ENCODE measurements around the gene ASXL1. TPM values are rescaled to one million over a fixed set of nuclear protein-coding genes. Genes with fewer than 3 reads are reported as not detected.

ASXL1 gene
- total and polyA plus RNA-seq, 5 donors from 2014 or later = 15.0 to 314 (median 21.7) TPM

DNA sequence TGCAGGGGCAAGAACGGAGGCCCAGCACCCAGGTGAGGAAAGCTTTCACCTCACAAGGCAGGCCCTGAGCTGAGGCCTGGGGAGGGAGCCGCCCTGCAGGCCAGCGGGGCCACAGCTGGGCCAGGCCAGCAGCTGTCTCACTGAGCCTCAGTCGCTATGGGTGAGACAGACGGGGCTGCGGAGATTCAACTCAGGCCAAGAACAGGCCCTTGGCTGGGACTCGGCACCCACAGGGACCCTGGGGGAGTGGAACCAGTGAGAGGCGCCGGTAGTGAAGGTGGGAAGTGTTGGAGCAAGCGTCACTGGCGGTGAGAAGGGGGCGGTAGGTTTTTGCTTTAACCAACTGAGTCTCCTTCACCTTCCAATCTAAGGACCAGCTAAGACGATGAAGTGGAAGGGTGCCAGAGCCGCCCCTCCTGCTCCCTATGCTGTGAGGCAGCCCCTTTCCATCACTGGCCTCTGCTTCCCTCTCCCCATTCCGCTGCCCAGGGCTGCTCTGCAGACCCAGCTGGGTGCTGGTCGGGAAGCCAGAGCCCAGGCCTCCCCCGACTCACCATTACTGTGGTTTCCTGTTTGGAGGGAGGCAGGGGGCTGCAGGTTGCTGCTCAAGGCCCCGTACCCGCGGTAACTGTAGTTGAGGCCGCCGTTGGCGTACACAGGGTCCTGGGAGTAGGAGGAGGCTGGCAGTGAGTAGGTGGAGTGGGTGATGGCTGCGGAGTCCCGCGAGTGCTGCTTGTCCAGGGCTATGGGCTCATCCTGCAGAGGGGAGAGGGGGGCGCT is 93.7 kb downstream of the ASXL1 start:
- no peaks in the 10 kb centered on the region for H3K27me3 Mint-ChIP-seq
- peaks cover 18% of the 10 kb centered on the region for H3K36me3 Mint-ChIP-seq
- no peak for ATAC-seq (ENCODE audit: low read depth in 2 of 2)

DNA sequence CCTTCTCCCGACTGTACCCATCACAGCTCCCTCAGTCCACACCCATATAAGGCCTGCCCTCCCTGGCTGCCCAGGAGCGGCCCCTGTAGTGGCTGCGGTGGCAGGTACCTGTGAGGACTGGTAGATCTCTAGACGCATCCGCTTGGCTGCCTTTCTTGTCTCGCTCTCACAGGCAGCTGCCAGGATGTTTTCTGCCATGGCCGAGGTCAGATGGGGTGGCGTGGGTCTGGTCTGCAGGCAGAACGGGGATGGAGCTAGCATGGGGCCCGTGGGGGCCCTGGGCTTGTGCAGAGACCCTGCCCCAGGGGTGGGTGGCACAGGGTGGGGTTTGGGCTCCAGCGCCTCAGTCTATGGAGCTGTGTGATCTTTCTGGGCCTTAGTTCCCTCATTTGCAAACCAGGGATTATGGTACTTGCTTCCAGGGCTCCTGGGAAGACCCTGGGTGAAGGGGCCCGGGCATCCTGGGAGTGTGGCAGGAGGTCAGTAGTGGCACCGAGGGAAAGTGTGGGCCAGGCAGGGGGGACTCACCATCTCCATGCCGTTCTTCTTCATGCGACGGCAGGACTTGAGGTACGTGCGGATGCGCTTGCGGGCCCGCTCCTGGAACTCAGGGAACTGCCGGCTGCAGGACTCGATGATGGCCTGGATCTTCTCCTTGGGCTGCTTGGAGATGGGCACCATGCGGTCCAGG is 94.8 kb downstream of the ASXL1 start:
- Mint-ChIP-seq H3K36me3 (peaks cover 16% of the 10 kb centered on the region), H3K9me3 (no peaks in the 10 kb centered on the region), H3K4me3 (no peak overlapping the region), H3K27ac (peak overlapping the region in 2 of 3 donors; percentile 23 to 62), H3K27me3 (no peaks in the 10 kb centered on the region), H3K4me1 (peaks cover 0 to 9% (median 0%) of the 10 kb centered on the region in 4 donors)
- DNase-seq (no peak), ATAC-seq (ENCODE audit: low read depth in 2 of 2) (no peak)
- Histone ChIP-seq H3K4me3 (ENCODE audit: low read depth, low read length) (no peak overlapping the region), H3K4me1 (ENCODE audit: control insufficient read depth, insufficient read depth, low read length, poor library complexity, severe bottlenecking) (no peaks in the 10 kb centered on the region), H3K27ac (ENCODE audit: insufficient read depth, low read length, poor library complexity, severe bottlenecking) (peak overlapping the region; percentile 14), H3K36me3 (ENCODE audit: control insufficient read depth, insufficient read depth, low read length) (peaks cover 74% of the 10 kb centered on the region), H3K27me3 (ENCODE audit: control insufficient read depth, insufficient read depth, low read length) (no peaks in the 10 kb centered on the region), H3K9me3 (ENCODE audit: control insufficient read depth in 2 of 2, low read length in 2 of 2) (no peaks in the 10 kb centered on the region)

More for the DNA sequence above, 93.7 kb downstream of the ASXL1 start:
- H3K27me3 ChIP-seq (ENCODE audit: control insufficient read depth, insufficient read depth, low read length) = no peaks in the 10 kb centered on the region
- H3K36me3 ChIP-seq (ENCODE audit: control insufficient read depth, insufficient read depth, low read length) = peaks cover 80% of the 10 kb centered on the region
- no peak overlapping the region for H3K27ac ChIP-seq (ENCODE audit: insufficient read depth, low read length, poor library complexity, severe bottlenecking)
- Mint-ChIP-seq H3K4me3 (no peak overlapping the region), H3K9me3 (no peaks in the 10 kb centered on the region), H3K4me1 (peaks cover 0 to 12% (median 1%) of the 10 kb centered on the region in 4 donors), H3K27ac (peak overlapping the region in 1 of 3 donors; percentile 23)
- H3K4me1 ChIP-seq (ENCODE audit: control insufficient read depth, insufficient read depth, low read length, poor library complexity, severe bottlenecking) = no peaks in the 10 kb centered on the region
- no peak overlapping the region for H3K4me3 ChIP-seq (ENCODE audit: low read depth, low read length)
- DNase-seq = no peak
- H3K9me3 ChIP-seq (ENCODE audit: control insufficient read depth in 2 of 2, low read length in 2 of 2) = no peaks in the 10 kb centered on the region

DNA sequence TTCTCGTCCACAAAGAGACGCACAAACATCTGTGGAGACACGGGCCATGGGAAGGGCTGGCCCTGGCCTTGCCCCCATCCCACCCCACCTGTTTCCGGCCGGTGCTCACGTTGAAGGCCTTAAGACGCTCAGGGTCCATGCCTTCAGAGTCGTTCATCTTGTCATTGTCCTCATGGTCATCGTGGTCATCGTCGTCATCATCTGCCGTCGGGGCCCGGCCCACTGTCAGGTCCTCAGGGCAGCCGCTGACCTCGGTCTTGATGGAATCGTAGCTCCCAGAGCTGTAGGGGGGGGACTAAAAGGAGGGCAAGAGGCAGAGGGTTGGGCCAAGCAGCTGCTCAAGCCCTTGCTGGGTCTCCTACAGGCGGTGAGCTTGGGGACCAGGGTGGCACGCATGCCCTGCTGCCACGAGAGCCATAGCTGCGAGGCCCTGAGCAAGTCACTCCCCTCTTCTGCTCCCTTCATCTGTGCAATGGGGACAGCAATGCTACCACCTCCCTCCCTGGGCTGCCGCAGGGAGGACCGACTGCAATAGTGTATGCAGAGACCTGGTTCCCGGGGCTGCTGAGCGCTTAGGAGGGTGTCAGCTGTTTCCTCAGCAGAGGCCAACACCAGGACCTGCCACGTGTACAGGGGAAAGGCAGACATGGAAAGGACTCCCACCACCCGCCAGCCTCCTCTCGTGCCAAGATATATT is 95.5 kb downstream of the ASXL1 start:
- Mint-ChIP-seq H3K4me3 (no peak overlapping the region), H3K4me1 (peaks cover 0 to 16% (median under 1%) of the 10 kb centered on the region in 4 donors), H3K36me3 (peaks cover 16% of the 10 kb centered on the region), H3K27ac (peak overlapping the region in 1 of 3 donors; percentile 79), H3K27me3 (no peaks in the 10 kb centered on the region), H3K9me3 (no peaks in the 10 kb centered on the region)
- DNase-seq (no peak), ATAC-seq (ENCODE audit: low read depth in 2 of 2) (no peak)
- Histone ChIP-seq H3K4me3 (ENCODE audit: low read depth, low read length) (no peak overlapping the region), H3K27ac (ENCODE audit: insufficient read depth, low read length, poor library complexity, severe bottlenecking) (no peak overlapping the region), H3K4me1 (ENCODE audit: control insufficient read depth, insufficient read depth, low read length, poor library complexity, severe bottlenecking) (no peaks in the 10 kb centered on the region), H3K36me3 (ENCODE audit: control insufficient read depth, insufficient read depth, low read length) (peaks cover 71% of the 10 kb centered on the region), H3K9me3 (ENCODE audit: control insufficient read depth in 2 of 2, low read length in 2 of 2) (no peaks in the 10 kb centered on the region), H3K27me3 (ENCODE audit: control insufficient read depth, insufficient read depth, low read length) (no peaks in the 10 kb centered on the region)

DNA sequence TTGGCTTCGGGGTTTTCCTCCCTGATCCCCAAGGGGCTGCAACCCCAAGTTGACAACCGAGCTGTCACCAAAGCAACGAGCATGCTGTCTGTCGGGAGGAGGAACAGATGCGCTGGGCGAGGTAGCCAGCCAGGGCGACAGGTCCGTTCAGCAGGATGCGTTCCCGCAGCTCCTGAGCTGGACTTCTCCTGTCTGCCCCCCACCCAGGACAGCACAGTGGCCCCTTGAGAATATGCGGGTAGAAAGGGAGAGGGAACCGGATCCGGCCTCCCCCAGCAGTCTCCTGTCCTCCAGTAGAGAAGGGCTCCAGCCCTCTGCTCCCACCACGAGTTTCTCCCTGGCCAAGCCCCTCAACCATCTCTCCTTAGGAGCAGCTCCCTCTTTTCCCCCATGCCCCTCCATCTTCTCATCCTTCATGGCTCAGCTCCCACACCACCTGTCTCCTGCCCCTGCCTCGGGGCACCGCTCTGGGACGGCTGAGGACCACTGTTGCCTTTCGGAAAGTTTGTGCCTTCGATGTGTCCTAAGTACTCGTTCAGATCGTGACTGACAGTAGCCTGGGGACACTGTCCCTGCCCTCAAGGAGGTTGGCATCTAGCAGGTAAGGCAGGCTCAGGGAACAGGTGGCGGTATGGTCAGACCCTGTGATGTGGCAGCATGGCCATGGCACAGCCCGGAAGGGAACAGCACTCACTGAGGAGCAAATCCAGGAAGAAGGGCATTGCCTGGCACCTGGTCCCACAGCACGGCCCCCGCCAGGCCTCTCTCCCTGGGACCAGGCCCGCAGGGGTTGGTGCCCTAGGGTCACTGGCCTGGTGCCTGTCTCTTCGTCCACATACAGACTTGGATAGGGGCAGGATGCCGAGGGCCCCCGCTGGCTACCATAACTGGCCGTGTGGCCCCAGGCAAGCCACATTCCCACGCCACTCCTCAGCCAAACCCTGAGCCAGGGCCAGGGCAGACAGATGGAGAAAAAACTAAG is 96.3 kb downstream of the ASXL1 start:
- peak overlapping the region in 1 of 3 donors; percentile 76 for H3K27ac Mint-ChIP-seq

DNA sequence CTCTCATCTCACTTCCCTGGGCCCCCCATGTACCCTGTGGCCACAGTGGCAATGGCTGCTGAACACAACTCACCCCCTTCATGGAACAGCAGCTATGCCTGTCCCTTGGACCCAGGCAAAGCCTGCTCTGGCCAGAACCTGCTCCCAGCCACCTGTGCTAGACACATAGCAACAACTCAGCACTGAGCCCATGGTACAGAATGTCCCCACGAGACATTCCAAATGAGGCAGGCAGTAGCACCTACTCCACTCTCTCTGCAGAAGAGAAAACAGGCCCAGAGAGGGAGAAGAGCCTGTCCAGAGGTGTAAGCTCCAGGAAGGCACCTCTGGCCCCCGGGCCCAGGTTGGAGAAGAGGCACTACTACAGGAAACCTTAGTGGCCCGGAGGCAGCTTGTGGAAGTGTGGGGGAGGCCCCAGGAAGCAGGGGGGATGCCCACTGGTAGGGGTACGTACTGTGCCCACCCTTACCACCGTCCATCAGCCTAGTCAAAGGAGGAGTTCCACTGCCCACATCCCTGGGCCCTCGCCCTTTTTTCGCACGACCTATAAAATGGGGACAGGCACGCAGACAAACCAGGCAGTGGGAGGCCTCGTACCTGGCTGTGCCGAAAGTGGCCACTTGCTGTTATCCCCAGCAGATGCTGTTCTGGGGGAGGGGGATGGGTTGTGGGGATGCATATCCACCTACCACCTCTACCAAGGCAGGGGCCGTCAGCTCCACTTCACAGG is 97.2 kb downstream of the ASXL1 start:
- no peak for ATAC-seq (ENCODE audit: low read depth in 2 of 2)
- no peak for DNase-seq
- Mint-ChIP-seq H3K27ac (peak overlapping the region; percentile 71 to 81 (median 76)), H3K27me3 (no peaks in the 10 kb centered on the region), H3K36me3 (peaks cover 5% of the 10 kb centered on the region), H3K9me3 (no peaks in the 10 kb centered on the region), H3K4me1 (peaks cover 0 to 12% (median under 1%) of the 10 kb centered on the region in 4 donors), H3K4me3 (no peak overlapping the region)
- Histone ChIP-seq H3K27me3 (ENCODE audit: control insufficient read depth, insufficient read depth, low read length) (no peaks in the 10 kb centered on the region), H3K4me3 (ENCODE audit: low read depth, low read length) (no peak overlapping the region), H3K4me1 (ENCODE audit: control insufficient read depth, insufficient read depth, low read length, poor library complexity, severe bottlenecking) (no peaks in the 10 kb centered on the region), H3K27ac (ENCODE audit: insufficient read depth, low read length, poor library complexity, severe bottlenecking) (no peak overlapping the region), H3K9me3 (ENCODE audit: control insufficient read depth in 2 of 2, low read length in 2 of 2) (no peaks in the 10 kb centered on the region), H3K36me3 (ENCODE audit: control insufficient read depth, insufficient read depth, low read length) (peaks cover 61% of the 10 kb centered on the region)

More for the DNA sequence above, 96.3 kb downstream of the ASXL1 start:
- Mint-ChIP-seq H3K36me3 (peaks cover 12% of the 10 kb centered on the region), H3K4me3 (no peak overlapping the region), H3K27me3 (no peaks in the 10 kb centered on the region), H3K9me3 (no peaks in the 10 kb centered on the region), H3K4me1 (peaks cover 0 to 17% (median under 1%) of the 10 kb centered on the region in 4 donors)
- Histone ChIP-seq H3K27me3 (ENCODE audit: control insufficient read depth, insufficient read depth, low read length) (no peaks in the 10 kb centered on the region), H3K9me3 (ENCODE audit: control insufficient read depth in 2 of 2, low read length in 2 of 2) (no peaks in the 10 kb centered on the region), H3K27ac (ENCODE audit: insufficient read depth, low read length, poor library complexity, severe bottlenecking) (no peak overlapping the region), H3K4me1 (ENCODE audit: control insufficient read depth, insufficient read depth, low read length, poor library complexity, severe bottlenecking) (no peaks in the 10 kb centered on the region), H3K4me3 (ENCODE audit: low read depth, low read length) (no peak overlapping the region), H3K36me3 (ENCODE audit: control insufficient read depth, insufficient read depth, low read length) (peaks cover 66% of the 10 kb centered on the region)
- DNase-seq = no peak
- no peak for ATAC-seq (ENCODE audit: low read depth in 2 of 2)

DNA sequence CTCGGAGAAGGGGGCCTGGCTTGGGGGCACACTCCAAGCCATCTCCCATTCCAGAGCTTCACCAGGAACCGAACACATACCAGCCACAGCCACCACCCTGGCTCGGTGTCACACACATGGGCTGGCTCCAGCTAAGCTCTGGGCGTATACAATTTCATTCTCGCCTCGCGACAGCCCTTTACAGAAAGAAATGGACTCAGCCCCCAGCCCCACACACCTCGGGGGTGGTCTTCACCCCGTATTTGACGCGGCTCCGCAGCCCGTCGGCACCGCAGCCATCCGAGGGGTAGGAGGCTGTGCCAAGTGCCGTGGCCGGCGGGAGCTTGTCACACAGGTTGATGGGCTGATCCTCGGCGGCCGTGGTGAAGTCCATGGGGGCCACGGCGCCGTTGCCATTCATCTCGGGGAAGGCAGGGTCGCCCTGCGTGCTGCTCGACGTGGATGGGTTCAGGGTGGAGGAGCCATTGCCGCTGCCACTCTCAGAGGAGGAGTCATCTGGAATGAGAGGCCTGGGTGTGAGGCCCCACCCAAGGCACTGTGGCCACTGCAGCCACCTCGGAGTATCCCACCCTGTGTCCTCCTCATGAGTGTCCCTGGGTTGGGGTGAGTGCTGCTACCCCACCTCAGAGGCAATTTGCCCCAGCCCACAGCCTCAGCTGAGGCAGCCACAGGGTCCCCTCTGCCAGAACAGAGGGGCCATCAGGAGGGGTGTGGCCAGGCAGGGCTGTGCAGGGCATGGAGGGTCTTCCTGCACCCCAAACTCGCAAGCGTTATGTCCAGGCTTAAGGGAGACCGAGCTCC is 98.0 kb downstream of the ASXL1 start:
- Histone ChIP-seq H3K36me3 (ENCODE audit: control insufficient read depth, insufficient read depth, low read length) (peaks cover 56% of the 10 kb centered on the region), H3K4me1 (ENCODE audit: control insufficient read depth, insufficient read depth, low read length, poor library complexity, severe bottlenecking) (no peaks in the 10 kb centered on the region), H3K27me3 (ENCODE audit: control insufficient read depth, insufficient read depth, low read length) (no peaks in the 10 kb centered on the region), H3K27ac (ENCODE audit: insufficient read depth, low read length, poor library complexity, severe bottlenecking) (no peak overlapping the region), H3K4me3 (ENCODE audit: low read depth, low read length) (no peak overlapping the region), H3K9me3 (ENCODE audit: control insufficient read depth in 2 of 2, low read length in 2 of 2) (no peaks in the 10 kb centered on the region)
- Mint-ChIP-seq H3K4me1 (peaks cover 0 to 12% (median under 1%) of the 10 kb centered on the region in 4 donors), H3K36me3 (peaks cover 4% of the 10 kb centered on the region), H3K27me3 (no peaks in the 10 kb centered on the region), H3K27ac (no peak overlapping the region), H3K9me3 (no peaks in the 10 kb centered on the region), H3K4me3 (no peak overlapping the region)
- DNase-seq (no peak), ATAC-seq (ENCODE audit: low read depth in 2 of 2) (no peak)

All from CD4-positive, CD25-positive, alpha-beta regulatory T cell (primary cell).